Chondrocyte (in vitro differentiated cells): ENCODE data around the gene SNN. TPM values are rescaled to one million over a fixed set of nuclear protein-coding genes. Genes with fewer than 3 reads are reported as not detected.

ENCODE experiments used
- DNase-seq: peaks from one replicate; pipeline ENCODE4 v3.0.0; 2021; ENCODE audit warnings: mixed read lengths, low spot score
- H3K27ac Mint-ChIP-seq: one replicate; pipeline ENCODE4 v1.8.0; 2021; ENCODE audit warnings: mild to moderate bottlenecking, moderate library complexity, mixed read lengths; ENCODE audit not compliant: unreplicated experiment
- H3K27me3 Mint-ChIP-seq: 2 replicates; pipeline ENCODE4 v1.8.0; 2021; ENCODE audit warnings: low read depth, mixed read lengths
- H3K36me3 Mint-ChIP-seq: 2 replicates; pipeline ENCODE4 v1.8.0; 2021; ENCODE audit warnings: low read depth, mixed read lengths
- H3K4me1 Mint-ChIP-seq: 2 replicates; pipeline ENCODE4 v1.8.0; 2021; ENCODE audit warnings: low read depth, mild to moderate bottlenecking, mixed read lengths
- H3K4me3 Mint-ChIP-seq: one replicate; pipeline ENCODE4 v1.8.0; 2021; ENCODE audit warnings: mild to moderate bottlenecking, moderate library complexity, mixed read lengths; ENCODE audit not compliant: unreplicated experiment
- H3K9me3 Mint-ChIP-seq: 2 replicates; pipeline ENCODE4 v1.8.0; 2021; ENCODE audit warnings: low read depth, mixed read lengths
- total RNA-seq: library from RNA; stranded (reverse); gene quantifications from 3 replicates; pipeline ENCODE4 v1.2.1, GENCODE V29; 2021
- TF ChIP-seq, protein P1 (sequence below): fragments of 200-600 bp; sonication (generic); IDR thresholded peaks from 2 replicates; pipeline ENCODE4 v1.5.0; 2021; ENCODE audit warnings: antibody characterized with exemption, mild to moderate bottlenecking, moderate library complexity

Gene SNN
- total RNA-seq, 1 donor from 2014 or later = 15.3 TPM

DNA sequence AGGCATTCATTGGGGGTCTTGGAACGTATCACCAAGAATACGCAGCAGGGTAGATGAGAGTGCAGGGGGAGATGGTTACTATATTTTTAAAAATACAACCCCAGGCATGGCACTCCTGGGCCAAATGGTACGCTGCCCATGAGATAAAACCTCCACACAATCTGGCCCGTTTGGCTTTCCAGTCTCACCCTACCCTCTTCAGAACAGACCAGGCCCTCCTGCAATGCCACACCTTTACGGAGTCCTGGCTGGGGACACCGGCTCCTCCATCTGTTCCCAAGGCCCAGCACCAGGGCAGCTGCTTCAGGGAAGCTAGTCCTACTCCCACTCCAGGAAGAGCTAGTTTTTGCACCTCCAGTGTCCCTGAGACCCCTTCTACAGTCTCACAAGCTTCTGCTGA, 24.4 kb downstream of the SNN start:
- Mint-ChIP-seq H3K4me1 (peaks cover 17% of the 10 kb centered on the region), H3K36me3 (peaks cover 37% of the 10 kb centered on the region), H3K27ac (no peak overlapping the region), H3K9me3 (no peaks in the 10 kb centered on the region), H3K27me3 (no peaks in the 10 kb centered on the region), H3K4me3 (no peak overlapping the region)
- DNase-seq = no peak
- TF ChIP-seq, protein P1, sequence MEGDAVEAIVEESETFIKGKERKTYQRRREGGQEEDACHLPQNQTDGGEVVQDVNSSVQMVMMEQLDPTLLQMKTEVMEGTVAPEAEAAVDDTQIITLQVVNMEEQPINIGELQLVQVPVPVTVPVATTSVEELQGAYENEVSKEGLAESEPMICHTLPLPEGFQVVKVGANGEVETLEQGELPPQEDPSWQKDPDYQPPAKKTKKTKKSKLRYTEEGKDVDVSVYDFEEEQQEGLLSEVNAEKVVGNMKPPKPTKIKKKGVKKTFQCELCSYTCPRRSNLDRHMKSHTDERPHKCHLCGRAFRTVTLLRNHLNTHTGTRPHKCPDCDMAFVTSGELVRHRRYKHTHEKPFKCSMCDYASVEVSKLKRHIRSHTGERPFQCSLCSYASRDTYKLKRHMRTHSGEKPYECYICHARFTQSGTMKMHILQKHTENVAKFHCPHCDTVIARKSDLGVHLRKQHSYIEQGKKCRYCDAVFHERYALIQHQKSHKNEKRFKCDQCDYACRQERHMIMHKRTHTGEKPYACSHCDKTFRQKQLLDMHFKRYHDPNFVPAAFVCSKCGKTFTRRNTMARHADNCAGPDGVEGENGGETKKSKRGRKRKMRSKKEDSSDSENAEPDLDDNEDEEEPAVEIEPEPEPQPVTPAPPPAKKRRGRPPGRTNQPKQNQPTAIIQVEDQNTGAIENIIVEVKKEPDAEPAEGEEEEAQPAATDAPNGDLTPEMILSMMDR = no peak

DNA sequence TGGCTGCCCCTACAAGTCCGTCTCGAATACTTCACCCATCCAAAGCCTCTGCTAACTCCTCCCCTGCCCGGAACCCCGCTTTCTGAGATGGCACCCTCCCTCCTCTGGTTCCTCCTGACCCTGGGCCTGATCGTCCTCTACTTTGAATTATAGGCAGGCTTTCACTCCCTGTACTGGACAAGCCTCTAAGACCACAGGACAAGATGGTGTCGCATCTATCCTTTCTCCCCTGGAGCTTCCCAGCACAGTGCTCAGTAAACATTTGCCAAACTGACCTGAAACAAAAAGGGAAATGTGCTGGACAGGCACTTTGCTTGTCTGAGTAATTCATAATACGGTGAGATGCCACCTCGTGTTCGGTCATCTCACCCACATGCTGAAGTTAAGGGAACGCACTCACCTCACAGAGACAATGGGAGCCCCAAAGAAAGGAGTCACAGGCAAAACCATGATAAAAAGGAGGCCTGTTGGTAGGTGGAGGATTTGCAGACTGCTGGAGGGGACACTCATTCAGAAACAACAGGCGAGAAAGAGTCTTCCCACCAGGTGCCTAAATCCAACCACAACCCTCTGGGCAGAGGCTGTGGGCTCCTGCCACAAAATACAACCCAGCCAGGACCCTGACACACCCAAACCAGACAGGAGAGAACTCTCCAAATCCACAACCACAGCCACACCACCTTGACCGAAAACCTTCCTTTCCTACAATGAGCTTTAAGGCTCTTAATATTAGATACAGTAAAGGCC, 28.2 kb downstream of the SNN start:
- H3K27ac Mint-ChIP-seq = no peak overlapping the region
- no peaks in the 10 kb centered on the region for H3K27me3 Mint-ChIP-seq
- H3K4me1 Mint-ChIP-seq = peaks cover 10% of the 10 kb centered on the region
- TF ChIP-seq, protein P1 = no peak
- H3K4me3 Mint-ChIP-seq = no peak overlapping the region
- peaks cover 42% of the 10 kb centered on the region for H3K36me3 Mint-ChIP-seq
- no peaks in the 10 kb centered on the region for H3K9me3 Mint-ChIP-seq
- no peak for DNase-seq

DNA sequence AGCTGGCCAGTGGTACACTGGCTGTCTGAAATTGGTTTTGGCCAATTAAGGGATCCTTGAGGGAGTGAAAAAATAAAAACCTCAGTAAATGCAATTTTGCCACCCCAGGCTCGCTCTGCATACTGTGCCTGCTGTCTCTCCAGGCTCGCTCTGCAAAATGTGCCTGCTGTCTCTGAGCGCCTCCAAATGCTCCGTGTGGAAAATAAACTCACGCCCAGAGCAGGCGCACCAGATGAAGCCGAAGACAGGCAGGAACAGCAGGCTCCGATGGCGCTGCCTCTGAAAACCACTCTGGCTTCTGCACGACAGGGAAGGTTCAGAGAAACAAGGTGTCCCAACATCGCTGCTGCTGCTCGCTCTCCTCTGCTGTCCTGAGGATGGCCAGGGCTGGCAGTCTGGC, 29.1 kb downstream of the SNN start:
- Mint-ChIP-seq H3K36me3 (peaks cover 39% of the 10 kb centered on the region), H3K4me3 (no peak overlapping the region), H3K27ac (no peak overlapping the region), H3K9me3 (no peaks in the 10 kb centered on the region), H3K4me1 (peaks cover 10% of the 10 kb centered on the region), H3K27me3 (no peaks in the 10 kb centered on the region)
- TF ChIP-seq, protein P1 = no peak
- DNase-seq = no peak

DNA sequence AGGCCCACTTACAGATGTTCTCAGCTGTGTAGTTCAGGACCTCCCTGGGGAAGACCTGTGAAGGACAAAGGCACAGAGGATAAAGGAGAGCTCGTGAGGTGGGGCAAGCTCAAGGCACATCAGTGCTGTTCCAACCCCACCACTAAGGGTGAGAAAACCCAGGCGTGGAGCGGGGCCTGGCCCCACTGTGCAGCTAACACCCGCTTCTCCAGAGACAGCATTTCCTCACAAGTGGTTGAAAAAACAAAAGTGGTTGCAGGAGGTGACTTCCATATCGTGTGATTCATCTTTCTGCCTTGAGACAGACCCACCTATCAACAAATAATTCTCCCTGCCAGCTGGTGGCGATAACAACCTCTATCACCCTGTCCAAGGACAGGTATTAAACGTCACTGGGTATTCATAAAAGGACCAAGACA, 30.0 kb downstream of the SNN start:
- TF ChIP-seq, protein P1 = peak; percentile 41
- DNase-seq = no peak

DNA sequence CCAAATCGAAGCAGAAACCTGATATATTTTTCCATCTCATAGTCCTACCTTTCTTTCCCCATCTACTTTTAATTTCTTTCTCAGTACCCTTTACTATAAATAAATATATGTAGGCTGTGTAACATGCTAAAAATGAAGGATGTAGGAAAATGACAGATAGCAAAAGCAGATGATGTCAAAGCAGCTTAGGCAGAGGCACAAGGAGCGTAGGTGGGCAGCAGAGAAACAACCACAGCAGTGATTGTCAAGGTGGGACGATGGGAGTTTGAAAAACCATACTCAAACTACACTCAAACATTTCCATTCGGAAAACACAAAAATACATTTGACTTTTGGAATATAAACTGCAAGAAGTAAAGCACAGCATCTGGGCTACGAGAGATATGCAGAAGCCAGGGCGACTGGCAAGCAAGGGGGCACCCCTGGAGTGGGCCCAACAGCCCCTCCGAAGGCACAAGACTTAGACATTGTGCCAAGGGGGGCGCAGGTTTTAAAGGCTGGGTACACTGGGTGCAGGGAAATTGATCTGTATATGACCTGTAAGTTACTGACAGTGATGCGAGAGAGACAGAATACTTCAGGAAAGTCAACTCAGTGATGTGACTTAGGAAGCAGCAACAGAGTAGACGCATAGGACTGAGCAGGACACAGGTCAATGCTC, 31.1 kb downstream of the SNN start:
- TF ChIP-seq, protein P1 = no peak
- Mint-ChIP-seq H3K27ac (no peak overlapping the region), H3K27me3 (no peaks in the 10 kb centered on the region), H3K36me3 (peaks cover 39% of the 10 kb centered on the region), H3K4me1 (peaks cover 10% of the 10 kb centered on the region), H3K9me3 (no peaks in the 10 kb centered on the region), H3K4me3 (no peak overlapping the region)
- no peak for DNase-seq

More for the DNA sequence above, 30.0 kb downstream of the SNN start:
- H3K4me1 Mint-ChIP-seq = peaks cover 10% of the 10 kb centered on the region
- H3K27ac Mint-ChIP-seq = peak overlapping the region; percentile 15
- H3K36me3 Mint-ChIP-seq = peaks cover 39% of the 10 kb centered on the region
- no peaks in the 10 kb centered on the region for H3K27me3 Mint-ChIP-seq
- H3K9me3 Mint-ChIP-seq = no peaks in the 10 kb centered on the region
- H3K4me3 Mint-ChIP-seq = no peak overlapping the region
